PFSK-1 (cell line): ENCODE results near the gene GMDS.

ENCODE experiments used
- FOXP2 ChIP-seq: optimal IDR thresholded peaks from 2 replicates; pipeline ENCODE3; 2011; ENCODE audit warnings: borderline replicate concordance, control low read depth, inconsistent platforms; ENCODE audit not compliant: insufficient read depth; ENCODE audit errors: extremely low read length, extremely low read depth
- POLR2AphosphoS5 ChIP-seq: IDR thresholded peaks from 2 replicates; pipeline ENCODE4 v1.6.1; 2012; ENCODE audit warnings: low read depth, mild to moderate bottlenecking, control low read depth, low read length, moderate library complexity
- REST ChIP-seq, 2 experiments: IDR thresholded peaks; 2 replicates each; pipeline versions ENCODE4 v1.6.1 to v1.8.0; 2011 to 2012; ENCODE audit warnings: low read depth in 2 of 2, low read length in 2 of 2, control low read depth in 1 of 2, inconsistent platforms in 1 of 2, mild to moderate bottlenecking in 1 of 2, moderate library complexity in 1 of 2; ENCODE audit not compliant: insufficient read depth in 1 of 2
- SIN3A ChIP-seq: IDR thresholded peaks from 2 replicates; pipeline ENCODE4 v1.6.1; 2012; ENCODE audit warnings: mild to moderate bottlenecking, low read length, moderate library complexity, borderline replicate concordance; ENCODE audit not compliant: insufficient read depth
- TAF1 ChIP-seq: IDR thresholded peaks from 2 replicates; pipeline ENCODE4 v1.6.1; 2012; ENCODE audit warnings: low read length, control low read depth, borderline replicate concordance; ENCODE audit not compliant: insufficient read depth

GMDS gene

GRCh38 chr6:1665214-1665613, 580.2 kb downstream of the GMDS start:
- TF ChIP-seq SIN3A: no peak
- TF ChIP-seq REST (IDR thresholded peaks at IDR 0.05; ENCODE audit: insufficient read depth in 1 of 2, low read depth in 2 of 2, low read length in 2 of 2): no peak

GRCh38 chr6:1664329-1664728, 581.1 kb downstream of the GMDS start:
- TF ChIP-seq REST (IDR thresholded peaks at IDR 0.05; ENCODE audit: insufficient read depth in 1 of 2, low read depth in 2 of 2, low read length in 2 of 2) (no peak), TAF1 (no peak), SIN3A (no peak), FOXP2 (no peak), POLR2AphosphoS5 (no peak)

DNA sequence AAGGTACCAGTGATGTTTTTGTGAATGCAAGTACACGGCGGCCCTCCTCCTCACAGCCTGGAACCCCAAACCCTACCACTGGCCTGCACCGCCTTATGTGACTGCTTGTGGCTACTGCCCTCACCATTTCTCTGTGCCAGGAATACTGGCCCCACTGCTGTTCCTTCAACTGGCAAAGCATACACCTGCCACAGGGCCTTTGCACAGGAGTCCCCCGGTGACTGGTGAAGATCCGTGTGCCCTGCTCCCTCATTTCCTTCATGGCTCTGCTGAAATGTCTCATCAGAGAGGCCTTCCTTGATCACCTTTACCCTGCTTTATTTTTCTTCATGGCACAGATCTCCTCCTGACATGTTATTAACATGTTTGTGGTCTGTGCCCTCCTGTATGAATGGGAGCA, 581.9 kb downstream of the GMDS start:
- TF ChIP-seq FOXP2: no peak

GRCh38 chr6:1662534-1662933, 582.9 kb downstream of the GMDS start:
- TF ChIP-seq FOXP2 (no peak), TAF1 (no peak), SIN3A (no peak), POLR2AphosphoS5 (no peak), REST (IDR thresholded peaks at IDR 0.05; ENCODE audit: insufficient read depth in 1 of 2, low read depth in 2 of 2, low read length in 2 of 2) (no peak)

DNA sequence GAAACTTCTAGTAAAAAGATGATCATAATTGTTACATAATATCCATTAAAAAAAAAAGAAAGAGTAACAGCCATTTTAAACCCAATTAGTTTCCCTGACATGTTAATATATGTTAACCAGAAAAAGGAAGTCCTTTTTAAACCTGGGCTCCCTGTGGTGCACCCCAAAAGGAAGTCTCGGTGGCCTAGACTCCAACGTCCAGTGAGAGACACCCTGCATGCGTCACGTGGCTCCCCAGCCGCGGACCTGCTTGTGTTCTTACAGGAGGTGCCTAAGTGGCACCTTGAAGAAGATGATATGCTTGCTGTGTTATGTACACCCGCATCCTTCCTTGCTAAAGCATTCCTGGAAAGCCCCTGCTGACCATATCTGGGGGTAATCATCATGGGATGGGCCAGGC, 585.6 kb downstream of the GMDS start:
- no peak for TF ChIP-seq REST (IDR thresholded peaks at IDR 0.05; ENCODE audit: insufficient read depth in 1 of 2, low read depth in 2 of 2, low read length in 2 of 2)
